Spleen (tissue), 11 donors: Measurements from ENCODE around the gene TLCD3B. TPM values are rescaled to one million over a fixed set of nuclear protein-coding genes. Genes with fewer than 3 reads are reported as not detected.
"Not testable (repeated sequence)": the region's sequence is repeated elsewhere in the genome, so short reads cannot be mapped to it uniquely, and the experiment has no call there.

Experiments used
- DNase-seq: peaks from one replicate; pipeline ENCODE4 v3.0.0-alpha.2; 2020
- H3K27ac ChIP-seq, 8 donors: fragments of 200-600 bp; sonication (generic) in 7 of 8; 1 replicate in 4 of 8; 2 replicates in 4 of 8; pipeline versions ENCODE4 v1.5.0 to v1.8.0; 2016 to 2021; ENCODE audit warnings: inconsistent platforms in 4 of 8, mild to moderate bottlenecking in 4 of 8, moderate library complexity in 1 of 8
- H3K27me3 ChIP-seq, 7 donors: fragments of 200-600 bp; sonication (generic) in 6 of 7; replicated peaks in 1 of 7; 1 replicate in 4 of 7; 2 replicates in 3 of 7; pipeline versions ENCODE4 v1.5.0 to v1.8.0; 2016 to 2021; ENCODE audit warnings: inconsistent platforms in 3 of 7, mild to moderate bottlenecking in 1 of 7
- H3K36me3 ChIP-seq, 6 donors: fragments of 200-600 bp; sonication (generic) in 5 of 6; 1 replicate in 4 of 6; 2 replicates in 2 of 6; pipeline versions ENCODE4 v1.5.0 to v1.8.0; 2016 to 2021; ENCODE audit warnings: inconsistent platforms in 2 of 6
- H3K4me1 ChIP-seq, 6 donors: fragments of 200-600 bp; sonication (generic) in 5 of 6; 1 replicate in 3 of 6; 2 replicates in 3 of 6; pipeline versions ENCODE4 v1.5.0 to v1.8.0; 2016 to 2021; ENCODE audit warnings: inconsistent platforms in 3 of 6
- H3K4me3 ChIP-seq, 8 donors: fragments of 200-600 bp; sonication (generic) in 7 of 8; 1 replicate in 4 of 8; 2 replicates in 4 of 8; pipeline versions ENCODE4 v1.5.0 to v1.8.0; 2016 to 2021; ENCODE audit warnings: inconsistent platforms in 4 of 8, mild to moderate bottlenecking in 4 of 8, moderate library complexity in 2 of 8
- H3K9me3 ChIP-seq, 8 donors: fragments of 200-600 bp; sonication (generic) in 7 of 8; 1 replicate in 4 of 8; 2 replicates in 4 of 8; pipeline versions ENCODE4 v1.5.0 to v1.8.0; 2016 to 2021; ENCODE audit warnings: inconsistent platforms in 4 of 8
- POLR2A ChIP-seq, 3 donors: fragments of 450-650 bp; IDR thresholded peaks; one replicate each; pipeline ENCODE4 v1.5.1; 2017; ENCODE audit warnings: antibody characterized with exemption in 3 of 3, mild to moderate bottlenecking in 1 of 3
- POLR2AphosphoS5 ChIP-seq, 3 donors: sonication (generic); formaldehyde crosslinking; IDR thresholded peaks; one replicate each; pipeline ENCODE4 v1.5.1; 2017; ENCODE audit warnings: antibody characterized with exemption in 3 of 3
- WGBS, 5 donors: extraction: QIAGEN DNeasy Blood & Tissue Kit in 3 of 5; methylation state at CpG; one replicate each; pipeline versions ENCODE4 v1.1.5 to v1.1.7; 2013 to 2018; 5-methylcytosine and 5-hydroxymethylcytosine counted together
- intact Hi-C: fragments of 100-400 bp; cut with DNase I; formaldehyde crosslinking; loops from one replicate; pipeline ENCODE4 v1.15.0; 2023; ENCODE audit warnings: low total_unique reads
- polyA plus RNA-seq, 3 donors: library from polyadenylated mRNA; stranded (reverse); fragments of 200-250 nt; gene quantifications; one replicate each; pipeline ENCODE4 v1.2.1, GENCODE V29; 2013
- total RNA-seq, 7 donors: library from RNA; depleted of rRNA in 3 of 7; stranded (reverse); fragments of >200 nt in 3 of 7; fragmentation: NEBNext Ultra II Directional in 4 of 7; extraction: Animal tissue kit (Norgen Biotek cat#: 25700) in 4 of 7; gene quantifications; one replicate each; pipeline versions ENCODE4 v1.1.0 to v1.2.1, GENCODE V29; 2016 to 2021
- TF ChIP-seq, protein P1 (sequence below), 11 experiments: fragments of 200-600 bp in 7 of 11; fragments of 450-650 bp in 4 of 11; sonication (generic) in 4 of 11; IDR thresholded peaks in 8 of 11; conservative IDR thresholded peaks in 3 of 11; 1 replicate in 7 of 11; 2 replicates in 4 of 11; pipeline versions ENCODE4 v1.4.0 to v1.8.0; 2016 to 2021; ENCODE audit warnings: antibody characterized with exemption in 11 of 11, inconsistent platforms in 4 of 11, mild to moderate bottlenecking in 1 of 11
- donor health status: healthy with polysubstance abuse.
- donor health status: DM: no; HTN: no; CAD: no; lungs with moderate emphysema.
- donor health status: DM: no; HTN: no; CAD: no.
- donor health status: Bipolar disorder and iron deficiency.
- donor health status: healthy.
- donor health status: DM: no; HTN: no; CAD: no.
- donor health status: DM: yes; HTN: yes; CAD: no.

TLCD3B gene
- total and polyA plus RNA-seq, 10 donors, result 0.09 to 0.10 TPM; not detected in 8

DNA sequence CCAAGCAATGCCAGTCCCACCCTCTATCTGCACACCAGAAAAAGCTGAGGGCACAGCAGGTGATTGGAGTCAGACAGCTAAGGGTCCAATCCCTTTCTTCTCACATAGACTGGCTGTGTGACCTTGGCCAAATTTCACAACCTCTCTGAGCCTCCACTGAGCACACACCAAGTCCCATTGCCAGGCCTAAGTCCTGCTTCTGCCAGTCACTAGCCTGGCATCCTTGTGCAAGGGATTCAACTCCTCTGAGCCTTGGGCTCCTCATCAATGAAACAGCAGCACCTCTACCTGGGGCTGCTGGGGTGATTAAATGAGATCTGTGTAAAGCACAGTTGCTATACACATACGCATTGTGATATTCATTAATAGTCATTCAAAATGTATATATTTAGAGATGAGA is 15.5 kb upstream of the TLCD3B start:
- H3K27me3 ChIP-seq, result peaks cover 0 to 8% (median 0%) of the 10 kb centered on the region in 7 donors
- no peak overlapping the region for H3K4me3 ChIP-seq
- no peak overlapping the region for H3K27ac ChIP-seq
- TF ChIP-seq POLR2A (IDR thresholded peaks at IDR 0.05), result no peak
- TF ChIP-seq, protein P1, sequence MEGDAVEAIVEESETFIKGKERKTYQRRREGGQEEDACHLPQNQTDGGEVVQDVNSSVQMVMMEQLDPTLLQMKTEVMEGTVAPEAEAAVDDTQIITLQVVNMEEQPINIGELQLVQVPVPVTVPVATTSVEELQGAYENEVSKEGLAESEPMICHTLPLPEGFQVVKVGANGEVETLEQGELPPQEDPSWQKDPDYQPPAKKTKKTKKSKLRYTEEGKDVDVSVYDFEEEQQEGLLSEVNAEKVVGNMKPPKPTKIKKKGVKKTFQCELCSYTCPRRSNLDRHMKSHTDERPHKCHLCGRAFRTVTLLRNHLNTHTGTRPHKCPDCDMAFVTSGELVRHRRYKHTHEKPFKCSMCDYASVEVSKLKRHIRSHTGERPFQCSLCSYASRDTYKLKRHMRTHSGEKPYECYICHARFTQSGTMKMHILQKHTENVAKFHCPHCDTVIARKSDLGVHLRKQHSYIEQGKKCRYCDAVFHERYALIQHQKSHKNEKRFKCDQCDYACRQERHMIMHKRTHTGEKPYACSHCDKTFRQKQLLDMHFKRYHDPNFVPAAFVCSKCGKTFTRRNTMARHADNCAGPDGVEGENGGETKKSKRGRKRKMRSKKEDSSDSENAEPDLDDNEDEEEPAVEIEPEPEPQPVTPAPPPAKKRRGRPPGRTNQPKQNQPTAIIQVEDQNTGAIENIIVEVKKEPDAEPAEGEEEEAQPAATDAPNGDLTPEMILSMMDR (IDR thresholded peaks at IDR 0.05 in 8 of 11, conservative IDR thresholded peaks at IDR 0.05 in 3 of 11), result no peak
- TF ChIP-seq POLR2AphosphoS5 (IDR thresholded peaks at IDR 0.05), result no peak
- WGBS, 5 donors, result 86 to 100% (median 94%) methylated on average over 1 of the region's 1 CpG
- DNase-seq, result no peak
- H3K36me3 ChIP-seq, result no peaks in the 10 kb centered on the region
- intact Hi-C loops, result no loop called here
- H3K9me3 ChIP-seq, result no peaks in the 10 kb centered on the region
- H3K4me1 ChIP-seq, result peaks cover 0 to 5% (median 0%) of the 10 kb centered on the region in 6 donors

DNA sequence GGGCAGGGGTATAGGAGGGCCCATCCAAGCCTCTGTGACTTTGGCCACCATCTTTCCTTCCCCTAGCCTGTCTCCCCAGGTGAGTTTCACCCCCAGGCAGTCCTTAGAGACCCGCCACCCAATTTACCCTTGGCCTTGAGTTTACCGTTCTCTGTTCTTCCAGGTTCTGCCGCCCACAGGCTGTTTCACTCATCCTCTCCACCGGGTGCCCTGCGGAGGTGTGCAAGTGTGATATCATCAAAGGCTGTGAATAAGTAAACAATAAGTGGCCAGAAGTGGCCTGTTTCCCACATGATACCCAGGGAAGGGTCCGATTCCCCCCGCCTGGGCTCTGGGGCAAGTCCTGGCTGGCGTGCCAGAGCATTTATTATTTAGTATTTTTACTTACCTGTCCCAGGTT is 15.1 kb upstream of the TLCD3B start:
- Histone ChIP-seq H3K4me3 (no peak overlapping the region), H3K36me3 (no peaks in the 10 kb centered on the region), H3K27me3 (peaks cover 0 to 10% (median 0%) of the 10 kb centered on the region in 7 donors), H3K4me1 (peaks cover 0 to 5% (median 0%) of the 10 kb centered on the region in 6 donors), H3K27ac (no peak overlapping the region), H3K9me3 (no peaks in the 10 kb centered on the region)
- TF ChIP-seq POLR2AphosphoS5 (IDR thresholded peaks at IDR 0.05) (no peak), POLR2A (IDR thresholded peaks at IDR 0.05) (no peak)
- TF ChIP-seq, protein P1 (IDR thresholded peaks at IDR 0.05 in 8 of 11, conservative IDR thresholded peaks at IDR 0.05 in 3 of 11), result no peak
- no peak for DNase-seq
- WGBS, 5 donors, result 75 to 81% (median 80%) methylated on average over 8 of the region's 8 CpGs
- intact Hi-C loops, result no loop called here

DNA sequence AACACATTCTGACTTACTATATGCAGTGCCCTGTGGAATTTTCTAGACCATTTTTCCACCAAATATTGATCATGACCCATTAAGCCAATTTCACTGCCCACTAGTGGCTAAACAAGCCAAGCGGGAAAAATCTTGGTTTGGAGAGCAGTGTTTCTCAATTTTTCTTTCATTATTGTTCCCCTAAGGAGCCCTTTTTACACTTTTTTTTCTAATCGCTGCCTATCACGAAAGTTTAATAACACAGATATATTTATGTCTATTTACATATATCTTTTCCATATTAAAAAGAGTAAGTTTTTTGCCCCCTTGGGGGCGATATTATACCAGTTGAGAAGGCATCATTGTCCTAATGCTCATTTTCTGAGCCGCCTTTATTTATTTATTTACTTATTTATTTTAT is 10.8 kb upstream of the TLCD3B start:
- no peaks in the 10 kb centered on the region for H3K36me3 ChIP-seq
- intact Hi-C loops, result no loop called here
- H3K27me3 ChIP-seq, result peaks cover 0 to 10% (median 0%) of the 10 kb centered on the region in 7 donors
- no peaks in the 10 kb centered on the region for H3K9me3 ChIP-seq
- H3K27ac ChIP-seq, result no peak overlapping the region
- WGBS, 5 donors, result 27 to 37% (median 28%) methylated on average over 5 of the region's 5 CpGs
- no peak for DNase-seq
- peaks cover 0 to 10% (median 0%) of the 10 kb centered on the region in 6 donors for H3K4me1 ChIP-seq
- no peak overlapping the region for H3K4me3 ChIP-seq
- TF ChIP-seq, protein P1 (IDR thresholded peaks at IDR 0.05 in 8 of 11, conservative IDR thresholded peaks at IDR 0.05 in 3 of 11), result peak in 7 of 11 experiments; percentile 10 to 46 (median 19)
- TF ChIP-seq POLR2A (IDR thresholded peaks at IDR 0.05), result no peak

DNA sequence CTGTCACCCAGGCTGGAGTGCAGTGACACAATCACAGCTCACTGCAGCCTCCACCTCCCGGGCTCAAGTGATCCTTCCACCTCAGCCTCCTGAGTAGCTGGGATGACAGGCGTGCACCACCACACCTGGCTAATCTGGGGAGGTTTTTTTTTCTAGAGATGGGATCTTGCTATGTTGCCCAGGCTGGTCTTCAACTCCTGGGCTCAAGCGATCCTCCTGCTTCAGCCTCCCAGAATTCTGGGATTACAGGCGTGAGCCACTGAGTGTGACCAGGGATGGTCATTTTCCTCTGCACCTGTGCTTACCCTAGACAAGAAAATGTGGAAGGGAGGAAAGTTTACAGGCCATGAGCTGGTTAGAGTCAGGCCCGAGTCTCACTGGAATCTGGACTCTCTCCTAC is 9.6 kb upstream of the TLCD3B start:
- H3K4me1 ChIP-seq, result peaks cover 0 to 10% (median 0%) of the 10 kb centered on the region in 6 donors
- H3K9me3 ChIP-seq, H3K36me3 ChIP-seq, intact Hi-C loops, DNase-seq, H3K27ac ChIP-seq, H3K4me3 ChIP-seq: not testable (repeated sequence)
- H3K27me3 ChIP-seq, result peaks cover 0 to 19% (median 0%) of the 10 kb centered on the region in 7 donors
- WGBS, 5 donors, result 83 to 94% (median 87%) methylated on average over 4 to 5 of the region's 5 CpGs

DNA sequence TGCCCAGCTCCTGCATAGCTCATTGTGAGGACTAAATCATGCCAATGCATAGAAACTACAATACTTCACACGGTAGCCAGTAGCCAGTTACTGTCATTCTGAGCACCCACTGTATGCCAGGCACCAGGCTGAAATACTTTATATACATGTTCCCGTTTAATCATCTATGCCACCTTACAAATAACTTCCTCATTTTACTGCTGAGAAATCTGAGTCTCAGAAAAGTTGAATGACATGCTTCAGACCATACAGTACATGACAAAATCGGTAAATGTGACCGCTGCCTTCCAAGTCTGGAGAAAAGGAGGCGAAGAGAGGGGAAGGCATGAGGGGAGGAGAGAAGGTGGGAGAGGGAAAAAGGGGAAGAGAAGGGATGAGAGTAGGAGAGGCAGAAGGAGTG is 9.2 kb upstream of the TLCD3B start:
- intact Hi-C loops, result no loop called here
- H3K4me1 ChIP-seq, result peaks cover 0 to 10% (median 0%) of the 10 kb centered on the region in 6 donors
- no peak overlapping the region for H3K4me3 ChIP-seq
- peaks cover 0 to 24% (median 0%) of the 10 kb centered on the region in 7 donors for H3K27me3 ChIP-seq
- 22 to 39% (median 33%) methylated on average over 5 of the region's 5 CpGs for WGBS, 5 donors
- no peaks in the 10 kb centered on the region for H3K9me3 ChIP-seq
- no peak for DNase-seq
- no peak for TF ChIP-seq POLR2AphosphoS5 (IDR thresholded peaks at IDR 0.05)
- TF ChIP-seq POLR2A (IDR thresholded peaks at IDR 0.05), result no peak
- TF ChIP-seq, protein P1 (IDR thresholded peaks at IDR 0.05 in 8 of 11, conservative IDR thresholded peaks at IDR 0.05 in 3 of 11), result no peak
- H3K27ac ChIP-seq, result no peak overlapping the region
- no peaks in the 10 kb centered on the region for H3K36me3 ChIP-seq
